ENCODE data around the gene GNG13.

Gene GNG13

GRCh38 chr16:793414-793813 is 7.1 kb downstream of the GNG13 start:
- DNase-seq: no peak

GRCh38 chr16:792221-792995 is 8.1 kb downstream of the GNG13 start:
- DNase-seq: no peak

- no peak for DNase-seq
Observed at GRCh38 chr16:791131-791530, 9.4 kb downstream of the GNG13 start.

GRCh38 chr16:790086-790485 is 10.4 kb downstream of the GNG13 start:
- DNase-seq: no peak

- no peak for DNase-seq
Observed at GRCh38 chr16:789191-789850, 11.2 kb downstream of the GNG13 start.

GRCh38 chr16:788399-789126 is 12.0 kb downstream of the GNG13 start, which contains the start of gene CHTF18:
TSS of gene CHTF18 (plus strand) at chr16:788620. CDS start at chr16:788685, 65 bp downstream.
- DNase-seq: no peak

GRCh38 chr16:787978-788398 is 12.5 kb downstream of the GNG13 start, which contains the start of gene RPUSD1:
TSS of gene RPUSD1 (minus strand) at chr16:788381. CDS start at chr16:787737, 644 bp downstream.
- DNase-seq: no peak

- DNase-seq: no peak
Observed at GRCh38 chr16:787321-787966, 13.1 kb downstream of the GNG13 start.

- no peak for DNase-seq
Observed at GRCh38 chr16:785563-786535, 14.7 kb downstream of the GNG13 start.

- no peak for DNase-seq
Observed at GRCh38 chr16:784431-784830, 16.1 kb downstream of the GNG13 start.

- no peak for DNase-seq
Observed at GRCh38 chr16:783404-784161, 17.0 kb downstream of the GNG13 start.

GRCh38 chr16:782766-783403 is 17.6 kb downstream of the GNG13 start:
- no peak for DNase-seq

GRCh38 chr16:782258-782657 is 18.3 kb downstream of the GNG13 start:
- no peak for DNase-seq

- DNase-seq: no peak
Observed at GRCh38 chr16:781346-782010, 19.1 kb downstream of the GNG13 start.

GRCh38 chr16:780296-780695 is 20.2 kb downstream of the GNG13 start:
- no peak for DNase-seq

- no peak for DNase-seq
Observed at GRCh38 chr16:779561-779960, 21.0 kb downstream of the GNG13 start.

- DNase-seq: no peak
Observed at GRCh38 chr16:778909-779527, 21.5 kb downstream of the GNG13 start.

- DNase-seq: no peak
Observed at GRCh38 chr16:778447-778846, 22.1 kb downstream of the GNG13 start.

- DNase-seq: no peak
Observed at GRCh38 chr16:777826-778225, 22.7 kb downstream of the GNG13 start.

GRCh38 chr16:776824-777223 is 23.7 kb downstream of the GNG13 start:
- no peak for DNase-seq
